ENCODE data around the gene UBE2S.
A peak's percentile ranks its signal among the peaks of the same experiment; 100 is the strongest.

Gene UBE2S

DNA sequence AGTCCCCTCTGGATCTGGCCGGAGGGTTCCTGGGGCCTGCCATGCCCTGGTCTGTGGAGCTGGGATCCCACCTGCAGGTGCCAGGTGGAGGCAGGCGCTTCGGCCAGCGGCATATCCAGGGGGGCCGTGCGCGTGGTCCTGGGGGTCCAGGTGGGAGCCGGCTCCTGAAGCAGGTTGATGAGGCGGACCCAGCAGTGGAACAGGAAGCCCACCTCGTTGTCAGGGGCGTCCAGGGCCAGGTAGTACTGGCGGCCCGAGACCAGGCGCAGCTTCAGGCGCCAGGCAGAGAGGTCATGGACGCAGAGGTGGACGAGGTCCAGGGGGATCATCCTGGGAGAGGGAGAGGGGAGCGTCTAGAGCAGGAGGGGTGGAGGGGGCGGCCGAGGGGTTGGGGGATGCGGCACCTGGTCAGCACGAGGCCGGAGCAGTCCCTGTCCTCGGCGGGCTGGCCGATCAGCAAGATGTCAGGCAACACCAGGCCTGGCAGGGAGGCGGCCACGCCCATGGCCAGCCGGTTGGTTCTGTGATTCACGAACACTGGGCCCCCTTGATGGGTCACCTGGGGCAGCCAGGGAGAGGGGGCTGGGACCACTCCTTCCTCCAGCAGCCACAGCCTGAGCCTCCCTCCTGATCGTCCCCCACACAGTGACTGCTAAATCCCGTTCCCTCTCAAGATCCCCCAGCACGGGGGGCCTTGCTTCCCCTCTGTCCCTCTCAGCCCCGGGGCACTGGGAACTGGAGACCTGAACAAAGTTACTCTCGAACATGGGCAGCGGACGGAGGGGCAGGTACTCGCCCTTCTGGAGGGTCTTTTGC, 45.2 kb downstream of the UBE2S start:
- DNase-seq = no peak

GRCh38 chr19:55360902-55361301, 46.7 kb downstream of the UBE2S start:
- DNase-seq = no peak

DNA sequence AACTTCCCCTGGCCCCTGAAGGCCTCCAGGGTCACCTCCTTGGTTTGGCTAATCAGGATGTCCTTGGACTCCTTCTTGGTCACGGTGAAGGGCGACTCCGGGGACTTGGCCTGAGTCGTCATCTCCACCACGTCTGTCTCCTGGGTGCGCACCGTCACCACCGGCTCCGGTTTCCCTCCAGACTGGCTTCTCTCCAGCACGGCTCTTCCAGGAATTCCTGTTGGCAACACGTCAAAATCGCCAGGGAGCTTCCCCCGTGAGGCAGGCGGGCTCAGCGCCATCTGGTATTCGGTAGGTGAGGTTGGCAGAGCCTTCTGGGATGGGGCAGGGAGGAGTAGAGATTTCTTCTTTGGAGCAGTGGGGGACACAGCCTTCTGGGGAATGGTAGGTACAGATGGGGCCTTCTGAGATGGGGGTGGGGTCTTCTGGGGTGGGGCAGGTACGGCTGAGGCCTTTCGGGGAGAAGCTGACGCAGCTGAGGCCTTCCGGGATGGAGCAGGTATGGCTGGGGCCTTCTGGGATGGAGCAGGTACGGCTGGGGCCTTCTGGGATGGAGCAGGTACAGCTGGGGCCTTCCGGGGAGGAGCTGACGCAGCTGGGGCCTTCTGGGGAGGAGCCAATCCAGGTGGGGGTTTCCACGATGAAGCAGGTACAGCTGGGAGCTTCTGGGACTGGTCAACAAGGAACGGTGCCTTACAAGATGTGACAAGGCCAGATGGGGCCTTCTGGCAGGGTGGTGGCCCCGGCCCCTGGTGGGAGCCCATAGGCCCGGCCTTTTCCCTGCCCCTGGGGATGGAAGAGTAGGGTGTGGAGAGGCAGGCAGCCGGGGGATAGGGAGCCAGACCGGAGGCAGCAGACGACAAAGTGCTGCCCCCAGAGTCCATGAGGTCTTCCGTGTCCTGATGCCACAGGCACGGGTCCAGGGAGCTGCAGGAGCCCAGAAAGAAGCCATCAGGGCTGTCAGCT, 48.4 kb downstream of the UBE2S start:
- no peak for DNase-seq

DNA sequence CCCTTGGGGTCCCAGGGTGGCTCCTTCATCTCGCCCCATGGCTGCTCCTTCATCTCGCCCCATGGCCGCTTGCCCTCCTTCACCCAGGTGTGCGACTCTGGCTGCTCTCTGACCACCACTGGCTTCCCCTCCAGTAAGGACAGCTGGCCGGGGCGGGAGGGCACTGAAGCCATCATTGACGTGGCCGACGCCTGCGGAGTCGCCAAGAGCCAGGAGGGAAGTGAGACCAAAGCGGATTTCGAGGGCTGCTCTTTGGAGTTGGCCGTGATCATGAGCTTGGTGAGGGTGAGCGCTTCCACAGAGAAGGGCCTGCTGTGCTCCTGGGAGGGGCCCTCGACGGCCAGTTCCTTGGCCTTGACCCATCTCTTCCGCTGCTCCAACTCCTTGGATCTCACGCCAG, 49.1 kb downstream of the UBE2S start:
- no peak for DNase-seq

GRCh38 chr19:55355213-55355821, 52.3 kb downstream of the UBE2S start:
- no peak for DNase-seq

DNA sequence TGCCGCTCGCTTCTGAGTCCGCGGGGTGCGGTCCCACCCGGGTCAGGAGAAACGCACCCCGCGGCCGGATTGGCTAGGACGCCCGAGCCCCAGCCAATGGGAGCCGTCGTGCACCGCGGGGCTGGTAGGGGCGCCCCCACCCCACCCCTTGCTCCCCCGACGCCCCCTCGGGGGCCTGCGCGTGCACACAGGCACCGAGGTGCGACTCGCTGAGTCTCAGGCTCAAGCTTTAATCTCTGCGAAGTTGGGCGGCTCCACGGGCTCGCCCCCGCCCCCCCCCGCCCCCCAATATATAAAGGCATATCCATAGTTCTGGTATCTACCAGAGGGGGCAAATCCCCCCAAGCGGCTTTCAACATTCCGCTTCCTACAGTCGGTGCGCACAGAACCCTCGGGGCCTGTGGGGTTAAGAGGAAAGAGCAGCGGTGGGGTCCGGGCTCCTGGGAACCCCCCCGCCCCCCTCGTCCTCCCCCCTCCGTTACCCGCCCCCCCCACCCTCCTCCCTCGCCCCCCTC, 52.8 kb downstream of the UBE2S start, which contains the start of gene COX6B2:
TSS of gene COX6B2 (minus strand) at position 22 of the 515 bp plus-strand sequence. CDS start 198 bp downstream, outside the sequence.
- no peak for DNase-seq

DNA sequence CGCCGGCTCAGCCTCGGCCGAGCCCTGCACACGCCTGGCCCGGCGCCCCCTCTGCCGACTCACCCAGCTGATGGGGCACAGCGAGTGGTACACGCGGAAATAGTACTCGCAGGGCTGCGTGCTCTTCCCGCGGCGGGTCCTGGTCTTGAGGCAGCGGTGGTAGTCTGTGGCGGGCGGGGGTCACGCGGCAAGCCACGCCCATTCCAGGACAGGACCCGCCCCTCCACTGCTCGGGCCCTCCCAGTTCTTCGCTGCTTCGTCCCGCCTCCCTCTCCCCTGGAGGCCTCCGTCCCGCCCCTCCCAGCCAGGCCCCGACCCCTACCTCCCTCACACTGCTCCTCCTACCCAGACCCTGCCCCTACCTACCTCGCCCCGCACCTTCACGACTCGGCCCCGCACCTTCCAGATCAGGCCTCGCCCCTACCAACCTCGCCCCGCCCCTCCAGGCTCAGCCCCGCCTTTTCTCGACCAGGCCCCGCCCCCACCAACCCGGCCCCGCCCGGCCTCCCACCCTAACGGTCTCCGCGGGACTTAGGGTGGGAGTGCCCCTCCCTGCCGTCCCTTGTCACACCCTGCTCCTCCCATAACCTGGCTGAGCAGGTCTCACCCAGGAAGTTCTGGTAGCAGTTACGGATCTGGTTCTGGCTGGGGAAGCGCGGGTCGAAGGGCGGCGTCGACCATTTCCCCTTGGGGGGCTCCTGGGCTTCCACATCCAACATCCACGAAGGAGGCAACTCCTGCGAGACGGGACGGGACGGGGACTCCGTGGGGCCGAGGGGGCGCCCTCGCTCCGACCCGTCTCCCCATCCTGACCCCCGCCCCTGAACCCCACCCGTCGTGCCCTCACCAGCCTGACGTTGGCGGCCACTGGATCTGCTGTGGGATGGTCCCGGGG, 53.5 kb downstream of the UBE2S start:
- DNase-seq = peak in 1 of 14 donors; percentile 4

GRCh38 chr19:55353356-55353802, 54.2 kb downstream of the UBE2S start:
- DNase-seq = no peak

GRCh38 chr19:55352549-55353145, 54.9 kb downstream of the UBE2S start:
- no peak for DNase-seq

DNA sequence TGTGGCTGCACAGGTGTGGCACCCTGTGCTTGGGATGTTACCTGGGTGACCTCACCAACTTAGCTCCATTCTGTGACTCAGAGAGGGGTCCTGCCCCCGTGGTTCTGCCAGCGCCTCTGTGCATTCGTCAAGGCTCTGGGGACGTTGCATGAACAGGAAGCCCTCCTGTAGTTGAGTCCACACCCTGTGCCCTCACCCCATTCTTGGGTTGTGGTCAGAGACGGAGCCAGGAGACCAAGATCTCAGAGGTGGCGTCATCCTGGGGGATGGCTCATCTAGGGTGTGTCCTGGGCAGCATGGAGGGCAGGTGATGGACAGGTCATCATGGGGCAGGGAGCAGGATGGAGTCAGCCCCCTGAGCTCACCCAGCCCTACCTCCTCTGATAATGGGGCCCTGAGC, 55.5 kb downstream of the UBE2S start:
- no peak for DNase-seq

GRCh38 chr19:55350620-55351315, 56.8 kb downstream of the UBE2S start:
- no peak for DNase-seq

Data from C1 segment of cervical spinal cord (tissue), 14 donors.